GM19452 (cell line): ENCODE measurements around the gene PAQR5.

ENCODE experiments used
- ATAC-seq: cut with Tn5 transposase; IDR thresholded peaks from one replicate; pipeline ENCODE4 v1.9.1; 2021; ENCODE audit not compliant: unreplicated experiment

Gene PAQR5

DNA sequence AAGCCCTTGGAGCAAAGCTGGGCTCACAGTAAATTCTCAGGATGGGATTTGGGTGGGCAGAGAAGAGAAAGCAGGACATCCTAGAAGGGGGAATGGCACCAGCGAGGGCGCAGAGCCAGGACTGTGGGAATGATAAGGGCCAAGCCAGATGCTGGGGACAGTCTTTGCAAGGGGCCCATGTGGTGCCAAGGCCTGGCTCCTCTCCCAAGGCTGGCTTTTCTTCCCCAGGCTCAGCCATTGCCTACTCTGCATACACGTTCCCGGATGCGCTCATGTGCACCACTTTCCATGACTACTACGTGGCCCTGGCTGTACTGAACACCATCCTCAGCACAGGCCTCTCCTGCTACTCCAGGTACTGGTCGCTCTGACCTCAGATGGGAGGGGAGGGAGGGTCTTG is 90.7 kb downstream of the PAQR5 start:
- ATAC-seq = no peak

DNA sequence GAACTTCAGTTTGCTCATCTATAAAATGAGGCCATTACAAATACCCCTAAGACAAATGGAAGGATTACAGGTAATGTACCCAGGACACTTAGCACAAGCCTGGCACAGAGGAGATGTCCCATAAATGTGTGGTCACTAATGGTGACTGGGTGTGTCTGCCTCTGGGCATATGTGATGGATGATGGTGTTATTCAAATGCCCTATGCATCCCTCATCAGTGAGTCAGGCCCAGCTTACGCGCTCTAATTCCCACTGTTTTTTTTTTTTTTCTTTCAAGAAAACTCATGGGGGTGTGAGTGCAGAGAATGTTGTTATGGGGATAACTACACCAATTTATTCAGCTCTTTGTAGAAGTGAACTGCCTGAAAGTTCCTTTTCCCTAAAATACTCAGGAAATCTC is 91.9 kb downstream of the PAQR5 start:
- ATAC-seq = no peak

DNA sequence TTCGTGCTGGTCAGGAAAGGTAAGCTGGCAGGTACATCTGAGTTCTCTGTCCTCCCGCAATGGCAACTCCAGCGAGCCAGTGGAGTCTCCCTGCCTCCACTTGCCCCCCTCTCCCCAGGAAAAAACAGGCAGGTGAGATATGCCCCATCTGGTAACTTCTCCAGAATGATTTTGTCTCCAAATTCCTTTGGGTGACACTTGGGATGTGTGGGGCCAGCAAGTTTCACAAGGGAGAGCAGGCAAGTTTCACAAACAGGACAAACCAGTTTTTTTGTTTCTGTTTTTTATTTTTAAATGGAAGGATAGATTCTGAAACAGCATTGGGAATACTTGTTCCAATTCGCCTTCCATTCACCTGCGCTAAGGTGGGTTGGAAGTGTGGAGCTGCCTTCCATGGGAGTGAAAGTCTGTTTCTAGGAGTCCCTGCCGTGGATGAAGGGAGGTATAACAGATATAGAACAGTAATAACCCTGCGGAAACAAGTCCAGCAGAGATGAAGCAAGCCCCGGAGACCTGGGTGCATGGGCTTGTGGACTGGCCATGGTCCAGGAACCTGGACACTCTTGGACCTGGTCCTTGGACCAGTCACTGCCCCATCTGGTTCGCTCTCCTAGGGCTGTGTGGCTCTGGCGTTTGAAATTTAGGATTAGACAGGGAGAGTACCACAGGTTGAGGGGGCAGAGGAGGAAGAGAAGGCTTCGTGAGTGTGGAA is 92.5 kb downstream of the PAQR5 start:
- ATAC-seq = no peak

DNA sequence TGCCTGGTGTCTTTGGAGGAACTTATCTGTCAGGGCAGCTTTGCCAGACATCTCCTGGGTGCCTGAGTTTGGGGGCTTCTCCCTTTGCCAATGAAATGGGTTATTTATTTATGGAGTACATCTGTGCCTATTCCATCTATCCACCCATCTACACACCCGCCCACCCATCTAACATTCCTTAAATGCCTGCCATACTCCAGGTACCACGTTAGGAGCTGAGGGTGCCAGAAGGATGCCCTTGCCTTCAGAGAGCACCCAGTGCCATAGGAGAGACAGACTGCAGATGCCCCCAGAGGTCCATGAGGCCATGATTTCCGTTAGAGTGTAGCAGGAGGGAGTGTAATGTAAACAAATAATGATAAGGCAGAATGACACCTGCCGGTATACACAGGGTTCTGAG is 93.6 kb downstream of the PAQR5 start:
- ATAC-seq = no peak

GRCh38 chr15:69393831-69394491 is 95.2 kb downstream of the PAQR5 start:
- no peak for ATAC-seq

DNA sequence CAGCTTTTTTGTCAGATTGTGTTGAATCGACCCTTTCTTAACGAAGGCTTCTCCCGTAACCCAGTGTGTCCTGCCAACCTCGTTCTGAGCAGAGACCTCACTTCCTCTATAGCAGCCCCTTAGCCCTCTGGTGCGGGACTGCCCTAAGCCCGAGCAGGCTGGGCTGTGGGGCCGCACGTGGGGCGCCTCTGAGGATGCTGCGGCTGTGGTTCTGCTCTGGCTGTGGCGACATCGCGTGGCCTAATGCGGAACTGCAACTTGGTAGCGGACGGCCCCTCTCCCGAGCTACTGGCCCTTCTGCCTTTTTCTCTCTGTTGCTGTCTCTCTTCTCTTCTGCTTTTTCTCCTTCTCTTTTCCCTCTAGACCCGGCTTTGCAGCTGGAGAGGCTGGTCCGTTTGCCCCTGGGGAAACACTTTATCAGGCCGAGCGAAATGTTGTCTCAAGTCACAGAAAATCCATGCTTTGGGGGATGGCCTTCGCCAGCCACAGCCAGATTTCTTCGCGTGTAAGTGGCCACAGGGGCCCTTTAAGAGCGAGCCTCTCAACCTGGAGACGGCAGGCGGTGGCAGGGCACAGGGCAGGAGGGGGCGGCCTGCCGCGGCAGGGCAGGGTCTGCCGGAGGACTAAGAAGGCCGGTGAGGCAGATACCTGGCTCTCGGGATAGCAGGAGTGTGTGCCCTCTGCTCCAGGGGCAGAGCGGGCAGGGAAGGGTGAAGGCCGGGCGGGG is 96.0 kb downstream of the PAQR5 start:
- no peak for ATAC-seq

- no peak for ATAC-seq
Measured at GRCh38 chr15:69395460-69395859, 96.7 kb downstream of the PAQR5 start.

DNA sequence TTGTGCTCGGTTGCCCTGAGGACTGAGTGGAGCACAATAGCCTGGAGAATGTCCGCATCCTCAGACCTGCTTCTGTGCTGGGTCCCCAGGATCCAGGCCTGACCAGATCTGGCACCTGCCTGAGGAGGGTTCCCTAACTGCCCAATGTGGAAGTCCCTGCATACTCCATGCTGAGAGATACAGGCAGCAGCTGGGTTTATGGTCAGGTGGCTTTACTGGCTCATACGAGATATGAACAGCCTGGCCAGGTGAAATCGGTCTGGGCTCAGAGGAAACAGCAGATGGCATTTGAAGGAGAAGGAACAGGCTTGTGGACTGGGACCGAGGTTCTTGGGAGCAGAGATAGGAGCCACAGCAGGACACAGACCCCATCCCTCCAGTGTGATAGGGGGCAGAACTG is 97.3 kb downstream of the PAQR5 start:
- ATAC-seq = no peak

DNA sequence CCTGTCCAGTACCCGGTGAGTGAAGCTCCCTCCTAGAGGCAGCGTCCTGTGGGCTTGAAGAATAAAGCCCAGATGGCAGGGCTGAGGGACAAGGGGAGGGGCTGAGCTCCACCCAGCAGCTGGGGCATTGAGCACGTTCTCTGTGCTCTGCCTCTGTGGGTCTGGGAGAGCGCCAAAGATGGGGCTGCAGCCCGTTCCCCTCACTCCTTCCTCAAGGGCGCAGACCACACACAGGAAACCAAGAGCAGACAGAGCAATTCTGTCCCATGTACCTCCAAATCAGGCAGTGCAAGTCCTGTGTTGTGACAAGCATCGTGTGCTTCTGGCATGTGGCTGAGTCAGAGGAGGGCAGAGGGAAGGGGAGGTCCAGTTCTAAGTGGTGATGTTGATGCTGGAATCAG is 99.8 kb downstream of the PAQR5 start:
- ATAC-seq = no peak

DNA sequence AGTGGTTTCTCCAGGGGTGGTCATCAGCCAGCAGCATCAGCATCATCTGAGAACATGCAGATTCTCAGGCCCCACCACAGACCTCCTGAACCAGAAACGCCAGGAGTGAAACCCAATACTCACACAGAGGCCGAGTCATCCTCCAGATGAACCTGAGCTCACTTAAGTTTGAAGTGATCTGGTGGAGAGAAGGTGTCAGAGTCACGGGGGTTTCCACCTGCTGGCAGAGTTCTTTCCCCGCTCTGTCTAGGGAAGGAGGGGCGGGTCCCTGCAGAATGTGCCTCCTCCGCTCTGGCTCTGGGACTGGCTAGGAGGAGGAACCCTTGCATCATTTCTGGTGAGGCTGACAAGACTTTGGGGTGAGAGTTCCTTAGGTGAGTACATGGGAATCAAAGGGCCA is 102.1 kb downstream of the PAQR5 start:
- ATAC-seq = no peak

- ATAC-seq = no peak
Measured at GRCh38 chr15:69402816-69403215, 104.1 kb downstream of the PAQR5 start.

DNA sequence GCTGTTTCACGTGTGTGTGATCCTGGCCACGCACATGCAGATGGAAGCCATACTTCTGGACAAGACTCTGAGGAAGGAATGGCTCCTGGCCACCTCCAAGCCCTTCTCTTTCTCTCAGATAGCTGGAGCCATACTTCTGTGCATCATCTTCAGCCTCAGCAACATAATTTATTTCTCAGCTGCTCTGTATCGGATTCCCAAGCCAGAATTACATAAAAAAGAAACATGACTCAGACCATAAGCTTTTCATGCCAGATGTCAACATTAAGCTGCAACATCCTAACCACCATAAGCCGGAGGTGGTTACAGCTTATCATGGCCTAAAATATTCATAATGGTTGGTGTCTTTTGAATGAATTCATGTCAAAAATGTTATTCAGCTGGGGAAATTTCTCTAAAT is 104.9 kb downstream of the PAQR5 start:
- ATAC-seq = no peak

- ATAC-seq = no peak
Measured at GRCh38 chr15:69405110-69405509, 106.4 kb downstream of the PAQR5 start.

- no peak for ATAC-seq
Measured at GRCh38 chr15:69407719-69408400, 109.1 kb downstream of the PAQR5 start.

DNA sequence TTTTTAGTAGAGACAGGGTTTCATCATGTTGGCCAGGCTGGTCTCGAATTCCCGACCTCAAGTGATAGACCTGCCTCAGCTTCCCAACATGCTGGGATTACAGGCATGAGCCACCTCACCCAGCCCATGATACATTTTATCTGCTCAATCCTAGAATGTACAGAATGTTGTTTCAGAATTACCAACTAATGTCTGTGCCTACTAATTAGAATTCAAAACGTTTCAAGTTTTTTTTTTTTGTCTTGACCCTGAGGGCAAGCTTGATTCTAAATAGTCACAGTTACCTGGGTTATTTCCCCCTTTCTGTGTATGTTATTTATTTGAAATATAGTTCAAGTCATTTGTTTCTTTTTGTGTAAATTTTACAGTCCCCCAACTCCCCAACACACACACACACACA is 110.1 kb downstream of the PAQR5 start:
- no peak for ATAC-seq

- no peak for ATAC-seq
Measured at GRCh38 chr15:69410248-69410874, 111.6 kb downstream of the PAQR5 start.

GRCh38 chr15:69412274-69412673 is 113.6 kb downstream of the PAQR5 start:
- ATAC-seq = no peak

DNA sequence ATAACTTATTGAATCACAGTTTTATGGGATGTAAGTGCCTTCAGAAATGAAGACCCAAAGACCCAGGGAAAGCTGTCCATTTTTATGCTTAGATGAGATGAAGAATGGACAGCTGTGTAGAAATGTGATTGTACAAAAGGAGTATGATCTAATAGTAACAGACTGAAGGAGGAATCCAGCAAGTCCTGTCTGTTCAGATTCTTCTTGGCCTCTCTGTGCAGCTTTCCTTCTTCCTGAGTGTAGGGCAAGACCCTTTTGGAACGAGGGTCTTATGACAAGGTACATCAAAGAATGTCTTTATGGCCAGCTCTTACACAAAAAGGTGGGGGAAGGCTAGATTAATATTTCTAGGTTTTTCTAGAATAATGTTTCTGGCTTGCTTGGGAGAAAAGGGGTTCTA is 114.0 kb downstream of the PAQR5 start:
- ATAC-seq = no peak

DNA sequence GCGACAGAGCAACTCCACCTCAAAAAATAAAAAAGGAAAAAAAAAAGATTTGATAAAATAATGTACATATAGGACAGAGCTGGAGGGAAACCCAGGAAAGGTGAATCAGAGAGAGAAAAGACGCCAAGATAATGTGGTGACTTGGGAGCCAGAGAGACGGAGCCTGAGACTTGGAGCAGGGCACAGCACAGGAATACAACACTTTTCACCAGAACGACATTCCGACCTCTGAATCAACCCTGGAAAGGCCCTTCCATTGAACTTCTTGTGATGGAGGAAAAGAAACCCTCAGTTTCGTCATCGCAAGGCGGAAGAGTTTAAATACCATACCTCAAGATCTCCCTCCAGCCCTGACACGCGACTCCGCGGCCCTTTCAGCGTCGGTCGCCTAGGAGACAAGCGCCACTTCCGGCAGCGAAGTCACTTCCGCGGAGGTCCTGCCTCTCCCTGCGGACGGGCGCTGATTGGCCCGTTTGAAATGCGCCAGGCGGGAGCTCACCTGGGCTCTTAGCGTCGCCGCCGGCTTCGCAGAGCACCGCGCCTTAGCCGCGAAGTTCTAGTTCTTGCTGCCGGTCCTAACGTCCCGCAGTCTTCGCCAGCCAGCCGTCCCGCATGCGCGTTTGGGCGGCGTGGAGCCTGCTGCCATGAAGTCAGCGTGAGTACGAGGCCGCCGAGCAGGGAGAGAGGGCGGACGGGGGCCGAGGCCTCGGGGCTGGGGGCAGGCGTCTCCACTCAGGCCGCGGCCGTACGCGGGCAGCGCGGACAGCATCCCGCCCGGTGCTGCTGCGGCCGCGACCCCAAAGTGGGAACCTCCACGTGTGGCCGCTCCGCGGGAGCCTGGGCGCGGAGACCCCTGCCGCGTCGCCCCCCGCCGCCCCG is 115.3 kb downstream of the PAQR5 start, which contains the start of gene KIF23:
Gene KIF23 (plus strand): TSS at position 528 of the 879 bp plus-strand sequence. CDS start 117 bp downstream, at position 645.
- ATAC-seq = peak; percentile 89

DNA sequence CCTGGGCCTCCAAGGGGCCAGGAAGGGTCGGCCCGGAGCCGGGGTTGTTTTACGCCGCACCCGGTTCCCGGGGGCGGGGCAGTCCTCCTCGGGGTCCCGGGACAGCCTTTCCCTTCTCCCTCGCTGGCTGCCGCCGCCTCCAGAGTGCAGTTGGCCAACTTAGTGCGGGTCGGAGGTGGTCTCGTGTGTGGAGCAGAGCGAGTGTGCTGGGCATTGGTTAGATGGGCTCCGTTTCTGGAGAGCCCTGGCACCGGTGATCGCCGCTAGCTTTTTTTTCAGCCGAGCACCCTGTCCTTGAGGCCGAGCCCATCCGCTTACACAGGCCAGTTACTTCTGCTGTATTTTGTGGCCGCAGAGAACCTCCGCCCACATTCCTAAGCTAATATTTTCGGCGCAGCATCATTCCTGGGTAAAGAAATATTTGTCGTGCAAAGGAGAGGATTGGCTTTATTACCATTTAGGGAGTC is 116.0 kb downstream of the PAQR5 start:
- ATAC-seq = peak; percentile 5
